Esophagus muscularis mucosa (tissue), 3 donors: ENCODE data around the gene RPS28.

Experiments
- CTCF ChIP-seq, 3 experiments: fragments of 200-600 bp in 2 of 3; fragments of 450-650 bp in 1 of 3; sonication (generic) in 2 of 3; IDR thresholded peaks; one replicate each; pipeline ENCODE4 v1.5.1; 2017 to 2019; ENCODE audit warnings: antibody characterized with exemption in 3 of 3, mild to moderate bottlenecking in 2 of 3, moderate library complexity in 1 of 3
- POLR2A ChIP-seq: fragments of 450-650 bp; IDR thresholded peaks from one replicate; pipeline ENCODE4 v1.6.1; 2017; ENCODE audit warnings: antibody characterized with exemption, moderate library complexity, mild to moderate bottlenecking, low read depth

GRCh38 chr19:8307965-8308866, 13.1 kb upstream of the RPS28 start, which contains the start of gene CD320:
- TF ChIP-seq CTCF (IDR thresholded peaks at IDR 0.05) = no peak
- no peak for TF ChIP-seq POLR2A
